ENCODE measurements around the gene SNCA. TPM values are rescaled to one million over a fixed set of nuclear protein-coding genes. Genes with fewer than 3 reads are reported as not detected.
A peak's percentile ranks its signal among the peaks of the same experiment; 100 is the strongest.

The SNCA gene
- total RNA-seq, 2 experiments from 2014 or later = 11.6 to 12.2 TPM

DNA sequence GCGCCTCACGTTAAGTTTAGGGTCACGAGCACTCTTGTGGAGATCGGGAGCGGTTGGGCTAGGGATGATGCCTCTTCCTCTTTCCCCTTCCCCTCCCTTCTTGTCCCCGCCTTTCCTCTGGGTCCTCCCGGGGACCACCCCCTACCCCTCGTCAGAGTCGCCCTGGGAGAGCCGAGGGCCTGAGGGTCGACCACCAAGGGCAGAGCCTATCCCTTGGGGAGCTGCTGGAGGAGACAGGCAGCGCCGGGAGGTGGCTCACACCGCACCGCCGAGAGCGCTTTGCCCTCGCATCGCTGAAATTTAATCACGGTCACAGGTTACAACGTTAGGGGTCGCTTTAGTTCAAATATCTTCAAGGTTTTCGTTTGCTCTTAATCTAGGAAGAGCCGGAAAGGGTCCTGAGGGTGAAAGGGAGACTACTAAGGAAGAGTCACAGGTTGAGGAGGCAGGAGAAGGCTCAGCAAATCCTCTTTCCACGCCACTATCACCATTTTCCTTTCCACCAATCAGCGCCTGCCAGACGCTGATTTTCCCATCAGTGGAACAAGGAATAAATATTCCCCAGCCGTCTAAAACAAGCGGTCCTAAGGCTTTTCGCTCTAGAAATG lies 528 bp upstream of the SNCA start:
- peaks cover 54% of the 10 kb centered on the region for H3K27me3 Mint-ChIP-seq
- peak; percentile 40 for DNase-seq
- peaks cover 33% of the 10 kb centered on the region for H3K4me1 Mint-ChIP-seq
- CTCF ChIA-PET = no interaction called here
- peaks cover 6% of the 10 kb centered on the region for H3K36me3 Mint-ChIP-seq (ENCODE audit: low read depth)
- H3K27ac Mint-ChIP-seq = no peak overlapping the region
- peak overlapping the region; percentile 74 for H3K4me3 Mint-ChIP-seq
- H3K9me3 Mint-ChIP-seq = no peaks in the 10 kb centered on the region
- POLR2A ChIA-PET = no interaction called here

DNA sequence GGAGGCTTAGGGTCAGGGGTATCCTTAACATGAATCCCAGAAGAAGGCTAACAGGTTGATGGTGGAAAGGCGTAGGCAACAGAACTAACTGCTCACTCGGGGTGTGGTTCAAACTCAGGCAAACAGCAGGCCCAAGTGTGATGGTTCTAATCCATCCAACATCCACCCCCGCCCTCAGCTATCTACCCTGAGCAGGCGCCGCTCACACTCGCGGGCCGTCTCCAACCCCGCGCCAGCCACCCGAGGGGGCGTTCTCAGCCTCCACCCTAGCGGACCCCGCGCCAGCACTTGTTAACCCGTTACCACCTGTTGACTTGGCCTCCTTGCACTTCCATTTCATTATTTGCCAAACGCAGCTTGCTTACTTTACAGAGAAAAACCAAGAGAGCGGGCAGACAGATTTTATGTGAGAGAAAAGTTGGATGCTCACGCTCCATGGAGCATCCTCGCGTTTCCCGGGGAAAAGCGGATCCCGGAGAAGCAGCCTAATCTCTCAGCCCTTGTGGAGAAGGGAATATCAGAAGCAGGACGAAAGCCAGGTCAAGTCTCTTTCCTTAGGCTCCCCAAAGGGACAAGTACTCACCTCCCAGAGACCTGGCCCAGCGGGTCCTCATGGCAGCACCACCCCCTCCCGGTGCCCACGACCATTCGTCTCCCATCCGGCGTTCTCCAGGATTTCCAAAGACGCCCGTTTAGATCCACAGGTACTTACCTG lies 773 bp downstream of the SNCA start:
- ChIA-PET CTCF (interaction anchor here (0.8 kb wide), 1 partner anchor 17 kb away, joined by 3 read pairs; no protein-coding TSS in a partner anchor), POLR2A (no interaction called here)
- Mint-ChIP-seq H3K4me3 (peak overlapping the region; percentile 64), H3K27me3 (peaks cover 45% of the 10 kb centered on the region), H3K4me1 (peaks cover 33% of the 10 kb centered on the region), H3K9me3 (no peaks in the 10 kb centered on the region), H3K36me3 (ENCODE audit: low read depth) (peaks cover 6% of the 10 kb centered on the region), H3K27ac (peak overlapping the region; percentile 27)
- DNase-seq = no peak

DNA sequence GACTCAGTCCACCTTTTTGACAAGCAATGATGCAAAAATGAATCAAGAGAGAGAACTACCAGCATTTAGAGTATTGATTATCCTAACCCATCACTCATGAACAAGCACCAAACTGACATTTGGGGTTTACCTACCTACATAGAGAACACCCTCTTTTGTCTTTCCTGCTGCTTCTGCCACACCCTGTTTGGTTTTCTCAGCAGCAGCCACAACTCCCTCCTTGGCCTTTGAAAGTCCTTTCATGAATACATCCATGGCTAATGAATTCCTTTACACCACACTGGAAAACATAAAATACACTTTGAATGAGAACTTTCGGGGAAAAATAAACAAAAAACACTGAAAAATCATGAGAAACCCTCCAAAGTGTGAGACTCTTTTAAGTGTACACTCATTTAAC lies 1.5 kb downstream of the SNCA start:
- H3K27me3 Mint-ChIP-seq = peaks cover 39% of the 10 kb centered on the region
- H3K4me3 Mint-ChIP-seq = peak overlapping the region; percentile 64
- H3K27ac Mint-ChIP-seq = peak overlapping the region; percentile 27
- H3K9me3 Mint-ChIP-seq = no peaks in the 10 kb centered on the region
- peaks cover 6% of the 10 kb centered on the region for H3K36me3 Mint-ChIP-seq (ENCODE audit: low read depth)
- POLR2A ChIA-PET = no interaction called here
- CTCF ChIA-PET = no interaction called here
- H3K4me1 Mint-ChIP-seq = peaks cover 33% of the 10 kb centered on the region
- no peak for DNase-seq

DNA sequence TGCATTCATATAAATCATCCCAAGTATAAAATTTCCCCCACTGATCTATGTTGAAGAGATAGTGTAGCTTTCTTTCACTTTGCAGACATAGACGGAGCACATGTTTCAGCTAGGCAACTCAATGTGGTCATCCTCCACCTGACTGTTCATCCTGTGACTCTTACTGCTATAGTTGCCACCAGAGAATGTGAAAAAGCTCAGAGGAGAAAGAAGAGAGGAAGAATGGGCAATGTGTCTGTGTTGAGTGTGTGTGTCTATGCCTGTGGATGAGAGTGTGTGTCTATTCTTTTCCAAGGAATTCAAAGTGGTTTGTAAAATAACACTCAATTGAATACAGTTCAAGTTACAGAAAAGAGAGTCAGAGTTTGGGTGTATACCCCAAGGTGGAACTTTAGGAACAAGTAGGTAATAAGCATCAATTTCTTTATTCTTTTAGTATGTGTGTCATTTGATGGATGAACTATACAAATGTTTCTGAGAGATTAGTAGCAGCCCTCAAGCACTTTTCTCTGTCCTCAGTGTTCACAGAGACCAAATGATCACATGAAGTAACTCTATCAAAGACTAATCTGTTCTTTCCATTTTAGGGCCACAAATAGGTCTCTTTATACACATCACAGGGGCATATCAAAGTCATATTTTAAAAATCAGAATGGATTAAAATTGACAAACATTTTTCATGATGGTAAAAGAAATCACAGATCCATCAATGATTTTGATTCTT lies 2.3 kb downstream of the SNCA start:
- Mint-ChIP-seq H3K27me3 (peaks cover 36% of the 10 kb centered on the region), H3K36me3 (ENCODE audit: low read depth) (peaks cover 6% of the 10 kb centered on the region), H3K4me1 (peaks cover 39% of the 10 kb centered on the region), H3K9me3 (no peaks in the 10 kb centered on the region), H3K4me3 (no peak overlapping the region), H3K27ac (no peak overlapping the region)
- CTCF ChIA-PET = no interaction called here
- DNase-seq = no peak
- POLR2A ChIA-PET = no interaction called here

DNA sequence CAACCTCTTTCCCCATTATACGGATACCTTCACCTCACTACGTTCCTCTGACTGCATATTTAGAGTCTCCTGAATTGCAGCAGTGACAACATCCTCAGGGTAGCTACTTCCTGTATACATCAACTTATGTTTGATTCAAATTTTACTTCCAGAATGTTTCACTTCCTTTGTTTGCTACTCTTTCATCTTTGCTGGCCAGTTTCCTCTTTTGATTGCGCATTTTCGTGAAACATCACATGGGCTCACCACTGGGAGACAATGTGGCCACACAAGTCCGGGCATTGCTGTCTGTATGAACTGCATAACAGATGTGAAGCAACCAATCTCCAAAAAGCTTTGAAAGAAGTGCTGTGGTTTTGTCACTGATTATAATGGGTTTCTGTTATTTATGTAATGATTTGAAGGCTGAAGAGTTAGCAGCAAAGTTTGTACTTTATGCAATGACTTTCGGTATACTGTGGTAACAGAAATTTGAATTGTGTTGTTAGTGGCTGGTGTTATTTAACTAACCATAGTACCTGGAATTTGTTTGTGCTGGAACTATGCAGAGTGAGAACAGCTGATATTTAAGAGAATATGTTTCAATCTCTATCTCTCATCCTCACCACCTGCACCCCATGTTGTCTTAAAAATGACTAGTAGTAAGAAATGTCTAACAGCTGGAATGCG lies 7.4 kb downstream of the SNCA start:
- ChIA-PET CTCF (no interaction called here), POLR2A (no interaction called here)
- DNase-seq = peak; percentile 55
- peak overlapping the region; percentile 43 for H3K4me3 Mint-ChIP-seq
- no peaks in the 10 kb centered on the region for H3K9me3 Mint-ChIP-seq
- H3K36me3 Mint-ChIP-seq (ENCODE audit: low read depth) = peaks cover 5% of the 10 kb centered on the region
- peaks cover 6% of the 10 kb centered on the region for H3K27me3 Mint-ChIP-seq
- peaks cover 20% of the 10 kb centered on the region for H3K4me1 Mint-ChIP-seq
- H3K27ac Mint-ChIP-seq = peak overlapping the region; percentile 75

DNA sequence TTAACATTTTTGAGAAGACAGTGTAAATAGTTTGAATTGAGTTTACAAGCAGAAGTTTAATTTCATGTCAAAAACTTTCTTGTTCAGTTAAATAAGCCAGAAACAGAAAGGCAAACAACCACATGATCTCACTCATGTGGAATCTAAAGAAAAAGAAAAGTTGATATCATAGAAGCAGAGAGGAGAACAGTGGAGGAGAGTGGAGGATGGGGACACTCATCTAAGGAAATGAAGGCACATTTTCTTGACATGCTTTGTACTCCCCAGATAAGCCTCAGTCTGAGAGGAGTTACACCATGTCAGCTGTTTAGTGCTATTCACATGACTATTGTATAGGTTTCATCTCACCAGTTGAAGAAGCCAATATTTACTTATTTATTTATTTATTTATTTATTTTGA lies 13.5 kb downstream of the SNCA start:
- H3K27ac Mint-ChIP-seq = no peak overlapping the region
- POLR2A ChIA-PET = no interaction called here
- no peak for DNase-seq

DNA sequence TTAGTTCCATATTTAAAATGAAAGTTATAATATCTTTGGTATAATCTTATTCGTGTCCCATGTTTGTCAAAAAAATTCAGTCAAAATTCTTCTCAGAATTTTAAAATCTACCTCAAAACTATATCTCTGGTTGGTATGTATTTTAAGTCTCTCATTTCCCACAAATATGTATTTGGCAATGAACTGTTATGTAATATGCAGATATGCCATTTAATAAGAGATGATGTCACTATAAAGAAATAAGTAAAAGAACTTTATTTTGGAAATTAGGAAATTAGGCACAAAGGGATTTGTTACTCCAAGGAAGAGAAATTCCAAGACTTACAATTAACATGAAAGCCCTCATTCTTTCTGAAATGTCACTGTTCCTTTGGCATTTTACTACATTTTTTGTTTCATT lies 15.3 kb downstream of the SNCA start:
- no peak for DNase-seq
- H3K4me3 Mint-ChIP-seq = no peak overlapping the region
- ChIA-PET CTCF (no interaction called here), POLR2A (no interaction called here)
- no peak overlapping the region for H3K27ac Mint-ChIP-seq
- no peaks in the 10 kb centered on the region for H3K9me3 Mint-ChIP-seq
- peaks cover 4% of the 10 kb centered on the region for H3K36me3 Mint-ChIP-seq (ENCODE audit: low read depth)
- H3K4me1 Mint-ChIP-seq = no peaks in the 10 kb centered on the region
- H3K27me3 Mint-ChIP-seq = no peaks in the 10 kb centered on the region

More for the DNA sequence above, 13.5 kb downstream of the SNCA start:
- H3K27me3 Mint-ChIP-seq = no peaks in the 10 kb centered on the region
- peaks cover 4% of the 10 kb centered on the region for H3K36me3 Mint-ChIP-seq (ENCODE audit: low read depth)
- H3K9me3 Mint-ChIP-seq = no peaks in the 10 kb centered on the region
- peaks cover 3% of the 10 kb centered on the region for H3K4me1 Mint-ChIP-seq
- H3K4me3 Mint-ChIP-seq = no peak overlapping the region
- CTCF ChIA-PET = no interaction called here

DNA sequence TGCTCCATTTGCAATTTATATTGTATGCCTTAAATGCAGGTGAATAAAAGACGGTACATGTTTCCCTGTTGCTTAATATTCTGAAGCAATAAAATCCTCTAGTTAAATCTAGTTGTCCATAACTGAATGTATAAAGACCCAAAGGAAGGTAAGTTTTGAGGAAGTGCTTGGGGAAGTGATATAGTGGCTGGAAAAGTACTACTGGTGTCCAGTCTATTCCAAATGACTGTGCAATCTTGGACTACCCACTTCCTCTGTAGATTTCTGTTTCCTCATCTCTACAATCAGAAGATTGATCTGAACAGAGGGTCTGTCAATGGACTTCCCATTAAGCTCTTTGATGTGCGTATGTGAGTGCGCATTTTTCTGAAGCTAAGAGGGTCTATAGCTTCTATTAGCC lies 17.0 kb downstream of the SNCA start:
- POLR2A ChIA-PET = no interaction called here
- H3K36me3 Mint-ChIP-seq (ENCODE audit: low read depth) = peaks cover 4% of the 10 kb centered on the region

DNA sequence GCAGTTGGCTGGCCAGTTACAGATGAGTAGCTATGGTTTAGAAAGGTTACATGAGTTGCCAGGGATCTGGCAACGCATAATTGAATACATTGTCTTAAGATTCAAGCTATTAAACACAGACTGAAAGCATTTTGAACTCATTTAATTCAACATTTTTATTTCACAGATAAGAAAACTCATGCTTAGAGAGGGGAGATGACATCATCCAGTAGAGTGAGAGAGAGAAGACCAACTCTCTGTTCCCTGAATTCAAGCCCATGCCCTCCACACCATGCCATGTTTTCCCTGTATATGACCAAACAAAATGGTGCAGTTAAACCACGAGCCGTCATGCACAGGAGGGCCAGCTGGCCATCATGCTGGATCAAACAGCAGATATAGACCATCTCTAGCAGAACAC lies 22.6 kb downstream of the SNCA start:
- Mint-ChIP-seq H3K27ac (no peak overlapping the region), H3K4me3 (no peak overlapping the region), H3K9me3 (no peaks in the 10 kb centered on the region), H3K36me3 (ENCODE audit: low read depth) (no peaks in the 10 kb centered on the region), H3K27me3 (no peaks in the 10 kb centered on the region), H3K4me1 (no peaks in the 10 kb centered on the region)
- DNase-seq = no peak
- CTCF ChIA-PET = no interaction called here
- POLR2A ChIA-PET = no interaction called here

More for the DNA sequence above, 17.0 kb downstream of the SNCA start:
- Mint-ChIP-seq H3K27ac (no peak overlapping the region), H3K4me1 (no peaks in the 10 kb centered on the region), H3K4me3 (no peak overlapping the region), H3K9me3 (no peaks in the 10 kb centered on the region), H3K27me3 (no peaks in the 10 kb centered on the region)
- CTCF ChIA-PET = interaction anchor here (0.8 kb wide), 1 partner anchor 16 kb away, joined by 3 read pairs; no protein-coding TSS in a partner anchor
- no peak for DNase-seq

DNA sequence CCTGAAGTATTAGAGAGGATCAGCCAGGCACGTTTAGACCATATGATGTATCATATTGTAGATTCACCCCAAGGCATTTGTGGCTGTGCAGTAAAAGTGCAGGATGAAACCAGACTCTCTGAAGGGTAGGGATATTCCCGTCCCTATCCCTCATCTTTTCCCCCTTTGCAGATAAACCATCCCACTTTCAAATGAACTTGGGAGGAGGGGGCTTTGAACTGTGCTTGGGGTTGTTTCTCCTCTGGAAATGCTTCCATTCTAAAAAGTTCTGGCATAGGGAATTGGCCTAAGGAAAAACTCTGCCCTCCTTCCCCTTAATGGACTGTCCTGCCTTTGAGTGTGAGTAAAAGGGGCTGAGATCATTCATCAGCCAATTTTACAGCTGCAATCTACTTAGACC lies 23.8 kb downstream of the SNCA start:
- no peaks in the 10 kb centered on the region for H3K4me1 Mint-ChIP-seq
- POLR2A ChIA-PET = no interaction called here
- H3K4me3 Mint-ChIP-seq = no peak overlapping the region
- H3K27ac Mint-ChIP-seq = no peak overlapping the region
- H3K27me3 Mint-ChIP-seq = no peaks in the 10 kb centered on the region
- H3K36me3 Mint-ChIP-seq (ENCODE audit: low read depth) = no peaks in the 10 kb centered on the region
- no peaks in the 10 kb centered on the region for H3K9me3 Mint-ChIP-seq
- no peak for DNase-seq
- CTCF ChIA-PET = no interaction called here

DNA sequence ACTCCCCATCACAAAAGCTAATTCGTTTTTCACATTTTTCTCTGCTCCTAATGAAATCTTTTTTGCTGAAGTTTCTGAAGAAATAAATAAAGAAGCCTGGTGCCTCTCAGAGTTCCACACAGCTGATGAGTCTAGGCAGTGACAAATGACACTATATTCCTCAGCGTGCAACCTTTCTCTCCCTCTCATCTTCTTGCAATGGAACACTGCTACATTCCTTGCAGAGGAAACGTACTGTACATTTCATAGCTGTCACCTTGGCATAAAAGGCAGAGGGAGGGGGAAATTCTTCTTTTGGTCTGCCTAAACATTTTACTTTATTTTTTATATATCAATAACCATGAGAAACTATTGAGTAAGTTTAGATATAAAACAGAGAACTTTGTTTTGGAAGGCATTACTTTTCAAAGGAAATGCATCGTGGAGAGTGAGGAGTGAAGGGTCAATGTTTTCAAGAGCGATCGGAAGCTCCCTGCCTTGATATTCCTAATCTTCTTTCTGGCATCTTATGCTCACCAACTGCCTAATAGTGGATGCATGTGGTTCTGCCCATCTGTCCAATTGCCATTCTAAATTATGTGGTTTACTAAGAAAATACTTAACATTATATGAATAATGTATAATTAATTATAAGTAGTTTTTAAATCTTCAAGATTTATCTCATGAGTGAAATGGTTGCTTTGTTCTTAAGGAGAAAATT lies 29.4 kb downstream of the SNCA start:
- no peaks in the 10 kb centered on the region for H3K4me1 Mint-ChIP-seq

DNA sequence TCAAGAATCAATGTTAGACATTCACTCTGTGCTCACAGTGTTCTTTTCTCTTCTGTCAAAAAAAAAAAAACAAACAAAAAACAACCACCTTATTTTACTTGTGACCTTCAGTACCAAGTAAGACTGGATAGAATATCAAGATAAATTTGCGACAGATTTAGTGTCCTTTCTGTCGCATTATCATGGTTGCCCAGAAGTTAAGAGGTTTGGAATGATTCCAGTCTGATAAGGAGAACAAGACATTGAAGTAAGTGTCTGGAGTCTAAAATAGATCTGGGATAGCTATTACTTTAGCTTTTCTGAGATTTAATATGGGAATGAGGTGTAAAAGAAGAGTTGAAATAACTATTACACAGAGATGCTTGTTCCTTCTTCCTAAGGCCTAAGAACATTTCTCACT lies 31.7 kb downstream of the SNCA start:
- H3K9me3 Mint-ChIP-seq = no peaks in the 10 kb centered on the region
- no peaks in the 10 kb centered on the region for H3K27me3 Mint-ChIP-seq
- H3K27ac Mint-ChIP-seq = no peak overlapping the region
- ChIA-PET POLR2A (no interaction called here), CTCF (no interaction called here)
- no peaks in the 10 kb centered on the region for H3K36me3 Mint-ChIP-seq (ENCODE audit: low read depth)
- DNase-seq = no peak
- no peaks in the 10 kb centered on the region for H3K4me1 Mint-ChIP-seq
- no peak overlapping the region for H3K4me3 Mint-ChIP-seq

More for the DNA sequence above, 29.4 kb downstream of the SNCA start:
- Mint-ChIP-seq H3K27me3 (no peaks in the 10 kb centered on the region), H3K9me3 (no peaks in the 10 kb centered on the region), H3K4me3 (no peak overlapping the region), H3K27ac (no peak overlapping the region), H3K36me3 (ENCODE audit: low read depth) (no peaks in the 10 kb centered on the region)
- DNase-seq = no peak
- CTCF ChIA-PET = no interaction called here
- POLR2A ChIA-PET = no interaction called here

DNA sequence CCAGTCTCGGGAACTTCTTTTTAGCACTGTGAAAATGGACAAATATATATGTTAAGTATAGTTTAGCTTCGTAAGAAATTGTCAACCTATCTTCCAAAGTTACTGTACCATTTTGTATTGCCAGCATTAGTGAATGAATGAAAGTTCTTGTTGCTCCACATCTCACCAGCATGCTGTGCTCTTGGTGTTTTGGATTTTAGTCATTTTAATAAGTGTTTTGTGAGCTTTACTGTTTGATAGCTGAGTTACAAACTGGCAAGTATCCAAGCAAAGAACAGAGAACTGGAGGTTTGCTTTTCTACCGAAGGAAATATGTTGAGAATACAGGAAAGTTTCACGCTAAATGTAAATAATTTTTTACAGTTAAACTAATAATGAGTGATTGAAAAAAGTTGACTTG lies 33.0 kb downstream of the SNCA start:
- Mint-ChIP-seq H3K4me3 (no peak overlapping the region), H3K36me3 (ENCODE audit: low read depth) (no peaks in the 10 kb centered on the region), H3K27ac (no peak overlapping the region), H3K4me1 (no peaks in the 10 kb centered on the region), H3K27me3 (no peaks in the 10 kb centered on the region), H3K9me3 (no peaks in the 10 kb centered on the region)
- CTCF ChIA-PET = no interaction called here
- no peak for DNase-seq
- POLR2A ChIA-PET = no interaction called here
